ENCODE data around the gene BTNL2. TPM values are rescaled to one million over a fixed set of nuclear protein-coding genes. Genes with fewer than 3 reads are reported as not detected.

Gene BTNL2
- total and polyA plus RNA-seq, 9 of the 15 experiments (the other 6 are each of a cell fraction or from before 2014, with no cell fraction given), result not detected

DNA sequence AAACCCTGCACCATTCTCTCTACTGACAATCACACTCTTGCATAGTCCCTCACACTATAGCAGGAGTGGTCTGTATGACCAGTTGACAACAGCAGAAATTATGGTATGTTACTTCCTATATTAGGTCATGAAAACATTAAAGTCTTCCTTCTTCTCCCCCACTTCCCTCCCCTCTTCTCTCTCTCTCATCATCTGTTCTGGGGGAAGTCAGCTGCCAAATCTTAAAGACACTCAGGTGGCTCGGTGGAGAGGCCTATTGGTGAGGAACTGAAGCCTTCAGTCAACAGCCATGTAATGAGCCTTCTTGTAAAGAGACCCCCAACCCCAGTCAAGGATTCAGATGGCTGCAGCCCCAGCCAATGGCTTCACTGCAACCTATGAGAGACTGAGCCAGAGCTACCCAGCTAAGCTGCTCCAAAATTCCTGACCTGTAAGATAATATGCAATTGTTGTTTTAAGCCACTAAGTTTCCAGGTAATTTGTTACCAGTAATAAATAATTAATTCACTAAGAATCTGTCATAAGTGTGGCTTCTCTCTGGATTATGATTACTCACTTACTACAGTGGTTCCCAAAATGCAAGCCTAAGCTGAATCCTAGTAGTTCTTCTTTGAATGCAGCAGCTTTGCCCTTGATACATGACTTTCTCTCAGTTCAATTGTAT, 24.1 kb downstream of the BTNL2 start:
- Histone ChIP-seq H3K4me1 (replicated peaks in 1 of 2; ENCODE audit: control insufficient read depth in 2 of 2, insufficient read depth in 2 of 2, low read length in 2 of 2) (no peaks in the 10 kb centered on the region), H3K27me3 (ENCODE audit: control insufficient read depth in 2 of 2, insufficient read depth in 2 of 2, low read length in 2 of 2) (0 out of 5 replicates have a peak, but pooled peaks cover 0 to 5% of the 10 kb centered on the region in 2 experiments), H3K9ac (ENCODE audit: insufficient read depth in 1 of 2, low read depth in 2 of 2, low read length in 2 of 2) (no peak overlapping the region), H3K4me2 (ENCODE audit: insufficient read depth, low read length) (no peak overlapping the region), H3K27ac (ENCODE audit: extremely low read depth, low read depth, low read length) (no peak overlapping the region), H2AFZ (ENCODE audit: low read depth, low read length) (no peak overlapping the region), H4K20me1 (replicated peaks; ENCODE audit: control insufficient read depth, insufficient read depth, low read length) (no peaks in the 10 kb centered on the region), H3K36me3 (ENCODE audit: control insufficient read depth, insufficient read depth, low read length) (no peaks in the 10 kb centered on the region), H3K9me3 (replicated peaks; ENCODE audit: control insufficient read depth, insufficient read depth, low read depth, low read length) (no peaks in the 10 kb centered on the region), H3K4me3 (no peak overlapping the region), H3K9me1 (ENCODE audit: control insufficient read depth, insufficient read depth, low read length) (no peaks in the 10 kb centered on the region), H3K79me2 (ENCODE audit: control insufficient read depth, insufficient read depth, low read length) (no peaks in the 10 kb centered on the region)
- FAIRE-seq, result no peak
- ChIA-PET POLR2A (interaction anchor here (0.6 kb wide), 1 partner anchor 329 kb away, joined by 3 read pairs; no protein-coding TSS in a partner anchor), CTCF (ENCODE audit: low intra/inter-chr PET ratio) (no interaction called here)
- intact Hi-C loops (cut with micrococcal nuclease), result no loop called here
- BruUV-seq (replicated peaks), result no TSS peak
- 7% methylated on average over 1 of the region's 1 CpG for WGBS (ENCODE audit: insufficient coverage, low coverage, missing lambda C conversion rate)
- DNase-seq (ENCODE audit: extremely low read depth in 1 of 4, low spot score in 3 of 4), result no peak
- no peak for TF ChIP-seq KLF16 (IDR thresholded peaks at IDR 0.05)
- TF ChIP-seq, protein P1, sequence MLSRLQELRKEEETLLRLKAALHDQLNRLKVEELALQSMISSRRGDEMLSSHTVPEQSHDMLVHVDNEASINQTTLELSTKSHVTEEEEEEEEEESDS (CRISPR knock-in tag; IDR thresholded peaks at IDR 0.05), result no peak
- TF ChIP-seq NR2C2 (CRISPR knock-in tag; IDR thresholded peaks at IDR 0.05), result no peak
- TF ChIP-seq NR2C2 (tag; IDR thresholded peaks at IDR 0.05), result no peak
- TF ChIP-seq, protein P2, sequence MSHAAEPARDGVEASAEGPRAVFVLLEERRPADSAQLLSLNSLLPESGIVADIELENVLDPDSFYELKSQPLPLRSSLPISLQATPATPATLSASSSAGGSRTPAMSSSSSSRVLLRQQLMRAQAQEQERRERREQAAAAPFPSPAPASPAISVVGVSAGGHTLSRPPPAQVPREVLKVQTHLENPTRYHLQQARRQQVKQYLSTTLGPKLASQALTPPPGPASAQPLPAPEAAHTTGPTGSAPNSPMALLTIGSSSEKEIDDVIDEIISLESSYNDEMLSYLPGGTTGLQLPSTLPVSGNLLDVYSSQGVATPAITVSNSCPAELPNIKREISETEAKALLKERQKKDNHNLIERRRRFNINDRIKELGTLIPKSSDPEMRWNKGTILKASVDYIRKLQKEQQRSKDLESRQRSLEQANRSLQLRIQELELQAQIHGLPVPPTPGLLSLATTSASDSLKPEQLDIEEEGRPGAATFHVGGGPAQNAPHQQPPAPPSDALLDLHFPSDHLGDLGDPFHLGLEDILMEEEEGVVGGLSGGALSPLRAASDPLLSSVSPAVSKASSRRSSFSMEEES (CRISPR knock-in tag; IDR thresholded peaks at IDR 0.05), result no peak
- TF ChIP-seq ZNF695 (CRISPR knock-in tag; IDR thresholded peaks at IDR 0.05), result no peak
- no peak for TF ChIP-seq ZC3H11A (IDR thresholded peaks at IDR 0.05; ENCODE audit: low read depth, low read length)
- TF ChIP-seq DACH1 (IDR thresholded peaks at IDR 0.05; ENCODE audit: partially characterized antibody), result no peak
- no peak for TF ChIP-seq NRF1 (conservative IDR thresholded peaks at IDR 0.05 in 1 of 2, IDR thresholded peaks at IDR 0.05 in 1 of 2)
- TF ChIP-seq LARP7 (IDR thresholded peaks at IDR 0.05), result no peak
- TF ChIP-seq, protein P3, sequence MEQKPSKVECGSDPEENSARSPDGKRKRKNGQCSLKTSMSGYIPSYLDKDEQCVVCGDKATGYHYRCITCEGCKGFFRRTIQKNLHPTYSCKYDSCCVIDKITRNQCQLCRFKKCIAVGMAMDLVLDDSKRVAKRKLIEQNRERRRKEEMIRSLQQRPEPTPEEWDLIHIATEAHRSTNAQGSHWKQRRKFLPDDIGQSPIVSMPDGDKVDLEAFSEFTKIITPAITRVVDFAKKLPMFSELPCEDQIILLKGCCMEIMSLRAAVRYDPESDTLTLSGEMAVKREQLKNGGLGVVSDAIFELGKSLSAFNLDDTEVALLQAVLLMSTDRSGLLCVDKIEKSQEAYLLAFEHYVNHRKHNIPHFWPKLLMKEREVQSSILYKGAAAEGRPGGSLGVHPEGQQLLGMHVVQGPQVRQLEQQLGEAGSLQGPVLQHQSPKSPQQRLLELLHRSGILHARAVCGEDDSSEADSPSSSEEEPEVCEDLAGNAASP (IDR thresholded peaks at IDR 0.05), result no peak
- TF ChIP-seq, protein P4, sequence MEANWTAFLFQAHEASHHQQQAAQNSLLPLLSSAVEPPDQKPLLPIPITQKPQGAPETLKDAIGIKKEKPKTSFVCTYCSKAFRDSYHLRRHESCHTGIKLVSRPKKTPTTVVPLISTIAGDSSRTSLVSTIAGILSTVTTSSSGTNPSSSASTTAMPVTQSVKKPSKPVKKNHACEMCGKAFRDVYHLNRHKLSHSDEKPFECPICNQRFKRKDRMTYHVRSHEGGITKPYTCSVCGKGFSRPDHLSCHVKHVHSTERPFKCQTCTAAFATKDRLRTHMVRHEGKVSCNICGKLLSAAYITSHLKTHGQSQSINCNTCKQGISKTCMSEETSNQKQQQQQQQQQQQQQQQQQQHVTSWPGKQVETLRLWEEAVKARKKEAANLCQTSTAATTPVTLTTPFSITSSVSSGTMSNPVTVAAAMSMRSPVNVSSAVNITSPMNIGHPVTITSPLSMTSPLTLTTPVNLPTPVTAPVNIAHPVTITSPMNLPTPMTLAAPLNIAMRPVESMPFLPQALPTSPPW (CRISPR knock-in tag; IDR thresholded peaks at IDR 0.05), result no peak
- no peak for TF ChIP-seq XRCC3 (IDR thresholded peaks at IDR 0.05)
- TF ChIP-seq ILF3 (IDR thresholded peaks at IDR 0.05; ENCODE audit: borderline replicate concordance), result no peak
- TF ChIP-seq ZNF239 (CRISPR knock-in tag; IDR thresholded peaks at IDR 0.05), result no peak
- TF ChIP-seq DIDO1 (tag; IDR thresholded peaks at IDR 0.05; ENCODE audit: low read depth), result no peak
- no peak for TF ChIP-seq GTF2E2 (tag; IDR thresholded peaks at IDR 0.05)
- no peak for TF ChIP-seq HSF4 (CRISPR knock-in tag; IDR thresholded peaks at IDR 0.05; ENCODE audit: borderline replicate concordance)
- TF ChIP-seq MCM7 (IDR thresholded peaks at IDR 0.05), result no peak
- no peak for TF ChIP-seq CXXC5 (CRISPR knock-in tag; IDR thresholded peaks at IDR 0.05)
- no peak for TF ChIP-seq HMG20B (CRISPR knock-in tag; IDR thresholded peaks at IDR 0.05)
- in situ Hi-C loops (cut with MboI), result no loop called here
- no peak for ATAC-seq
